Esophagus (tissue), 2 donors: ENCODE measurements around the gene LUZP2. TPM values are rescaled to one million over a fixed set of nuclear protein-coding genes. Genes with fewer than 3 reads are reported as not detected.

Experiments
- H3K27ac ChIP-seq, 2 donors: one replicate each; pipeline ENCODE4 v1.5.1; 2013; ENCODE audit warnings: low read depth in 2 of 2, mild to moderate bottlenecking in 2 of 2, inconsistent platforms in 1 of 2, low read length in 1 of 2, moderate library complexity in 1 of 2
- H3K27me3 ChIP-seq, 2 donors: one replicate each; pipeline ENCODE4 v1.6.1; 2013; ENCODE audit warnings: low read length in 2 of 2, control low read depth in 1 of 2, mild to moderate bottlenecking in 1 of 2; ENCODE audit not compliant: insufficient read depth in 2 of 2, control insufficient read depth in 1 of 2
- H3K36me3 ChIP-seq, 2 donors: one replicate each; pipeline ENCODE4 v1.6.1; 2013; ENCODE audit warnings: low read length in 1 of 2; ENCODE audit not compliant: control insufficient read depth in 2 of 2, insufficient read depth in 2 of 2
- H3K4me1 ChIP-seq, 2 donors: one replicate each; pipeline ENCODE4 v1.6.1; 2013; ENCODE audit warnings: low read length in 1 of 2; ENCODE audit not compliant: control insufficient read depth in 2 of 2, insufficient read depth in 2 of 2
- H3K4me3 ChIP-seq, 2 donors: one replicate each; pipeline ENCODE4 v1.5.1; 2013; ENCODE audit warnings: low read length in 2 of 2, mild to moderate bottlenecking in 2 of 2, low read depth in 1 of 2, moderate library complexity in 1 of 2
- H3K9me3 ChIP-seq, 2 donors: one replicate each; pipeline ENCODE4 v1.6.1; 2013; ENCODE audit warnings: mild to moderate bottlenecking in 2 of 2, low read depth in 1 of 2, low read length in 1 of 2, moderate library complexity in 1 of 2; ENCODE audit not compliant: control insufficient read depth in 2 of 2, insufficient read depth in 1 of 2
- WGBS, 2 donors: extraction: QIAGEN DNeasy Blood & Tissue Kit; methylation state at CpG; one replicate each; pipeline ENCODE4 v1.1.7; 2013; 5-methylcytosine and 5-hydroxymethylcytosine counted together
- polyA plus RNA-seq, 2 donors: library from polyadenylated mRNA; stranded (reverse); fragments of 200-250 nt; gene quantifications; one replicate each; pipeline ENCODE4 v1.2.3, GENCODE V29; 2013
- donor health status: healthy with polysubstance abuse.
- donor health status: Bipolar disorder and iron deficiency.

The LUZP2 gene
- polyA plus RNA-seq, 2 donors = 0.20 TPM

GRCh38 chr11:24588081-24588480, 91.2 kb downstream of the LUZP2 start:
- Histone ChIP-seq H3K9me3 (no peaks in the 10 kb centered on the region), H3K27me3 (no peaks in the 10 kb centered on the region), H3K27ac (no peak overlapping the region), H3K36me3 (no peaks in the 10 kb centered on the region), H3K4me1 (no peaks in the 10 kb centered on the region), H3K4me3 (no peak overlapping the region)
- WGBS, 2 donors = 55 to 71% methylated on average over 3 of the region's 3 CpGs

DNA sequence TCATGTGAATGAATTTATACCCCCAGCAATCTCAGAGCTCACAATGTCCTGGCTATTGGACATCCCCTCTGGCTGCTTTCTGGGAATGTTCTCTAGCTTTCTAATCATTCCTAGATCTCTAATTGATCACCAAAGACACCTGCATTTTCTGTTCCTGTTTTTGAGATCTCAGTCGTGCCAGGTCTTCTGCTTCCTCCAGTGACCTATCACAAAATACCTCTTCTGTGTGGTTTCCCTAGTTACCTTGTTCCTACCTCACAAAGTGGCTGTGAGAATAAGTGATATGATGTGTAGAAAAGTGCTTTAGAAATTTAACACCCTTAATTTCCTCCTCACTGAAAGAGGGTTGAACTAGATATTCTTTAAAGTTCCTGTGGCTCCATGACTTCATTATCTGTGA, 92.2 kb downstream of the LUZP2 start:
- Histone ChIP-seq H3K27ac (no peak overlapping the region), H3K9me3 (no peaks in the 10 kb centered on the region), H3K27me3 (no peaks in the 10 kb centered on the region), H3K4me3 (no peak overlapping the region), H3K4me1 (no peaks in the 10 kb centered on the region), H3K36me3 (no peaks in the 10 kb centered on the region)
- 52 to 62% methylated on average over 1 of the region's 1 CpG for WGBS, 2 donors

DNA sequence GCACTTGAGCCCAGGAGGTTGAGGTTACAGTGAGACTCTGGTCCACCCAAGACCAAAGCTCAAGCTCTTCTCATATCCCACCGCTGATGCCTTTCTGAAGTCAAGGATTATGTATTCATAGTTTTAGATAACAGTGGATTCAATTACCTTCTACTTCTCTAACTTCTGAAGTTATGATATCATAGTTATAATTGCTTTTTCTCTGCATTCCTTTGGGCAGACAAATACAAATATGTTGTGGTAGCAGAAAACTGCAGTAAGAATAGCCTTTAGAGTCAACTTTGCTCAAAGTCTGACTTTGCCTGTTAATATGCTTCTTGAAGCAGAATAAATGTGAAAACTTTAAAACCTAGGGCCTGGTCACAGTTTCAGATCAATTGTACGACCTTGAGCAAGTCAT, 94.4 kb downstream of the LUZP2 start:
- H3K36me3 ChIP-seq = no peaks in the 10 kb centered on the region
- 71 to 76% methylated on average over 2 of the region's 2 CpGs for WGBS, 2 donors
- H3K4me1 ChIP-seq = no peaks in the 10 kb centered on the region
- no peaks in the 10 kb centered on the region for H3K9me3 ChIP-seq
- no peaks in the 10 kb centered on the region for H3K27me3 ChIP-seq
- no peak overlapping the region for H3K27ac ChIP-seq
- no peak overlapping the region for H3K4me3 ChIP-seq

DNA sequence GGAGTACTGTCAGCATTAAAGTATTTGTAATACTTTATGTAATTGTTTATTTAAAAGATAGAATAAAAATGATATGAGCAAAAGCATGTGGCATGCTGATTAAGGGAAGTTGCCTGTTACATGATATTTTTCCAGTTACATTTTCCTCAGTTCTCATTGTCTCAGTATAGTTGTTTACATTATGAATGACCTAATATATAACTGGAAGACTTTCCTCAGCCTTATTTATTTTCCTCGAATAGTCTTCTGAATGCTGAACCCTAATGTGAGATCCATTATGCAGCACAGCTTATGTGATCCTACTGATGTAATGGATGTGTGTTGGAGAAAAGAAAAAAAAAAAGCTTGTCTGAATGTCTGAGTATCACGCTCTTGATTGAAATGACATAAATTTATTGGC, 95.5 kb downstream of the LUZP2 start:
- no peaks in the 10 kb centered on the region for H3K9me3 ChIP-seq
- WGBS, 2 donors = 58 to 62% methylated on average over 2 of the region's 2 CpGs
- no peaks in the 10 kb centered on the region for H3K27me3 ChIP-seq

DNA sequence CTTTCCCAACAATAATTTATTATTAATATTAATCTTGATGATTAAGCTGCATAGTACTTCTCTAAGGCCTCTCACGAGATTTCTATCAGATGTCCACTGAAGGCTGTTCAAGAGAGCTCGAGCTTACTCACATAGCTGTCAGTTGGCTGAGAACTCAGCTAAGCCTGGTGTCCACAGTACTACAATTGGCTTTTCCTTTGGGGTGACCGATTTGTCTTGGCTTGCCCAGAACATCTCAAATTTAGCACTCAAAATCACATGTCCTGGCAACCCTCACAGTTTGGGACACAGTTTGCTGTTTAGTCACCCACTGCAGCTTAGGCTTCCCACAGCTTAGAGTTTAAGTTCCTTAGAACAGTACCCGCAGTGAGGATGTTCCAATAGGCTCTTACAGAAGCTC, 96.5 kb downstream of the LUZP2 start:
- Histone ChIP-seq H3K4me3 (no peak overlapping the region), H3K27me3 (no peaks in the 10 kb centered on the region), H3K4me1 (no peaks in the 10 kb centered on the region), H3K36me3 (no peaks in the 10 kb centered on the region), H3K9me3 (no peaks in the 10 kb centered on the region), H3K27ac (no peak overlapping the region)
- 63 to 71% methylated on average over 4 of the region's 4 CpGs for WGBS, 2 donors

More for the DNA sequence above, 95.5 kb downstream of the LUZP2 start:
- Histone ChIP-seq H3K27ac (no peak overlapping the region), H3K36me3 (no peaks in the 10 kb centered on the region), H3K4me1 (no peaks in the 10 kb centered on the region), H3K4me3 (no peak overlapping the region)

DNA sequence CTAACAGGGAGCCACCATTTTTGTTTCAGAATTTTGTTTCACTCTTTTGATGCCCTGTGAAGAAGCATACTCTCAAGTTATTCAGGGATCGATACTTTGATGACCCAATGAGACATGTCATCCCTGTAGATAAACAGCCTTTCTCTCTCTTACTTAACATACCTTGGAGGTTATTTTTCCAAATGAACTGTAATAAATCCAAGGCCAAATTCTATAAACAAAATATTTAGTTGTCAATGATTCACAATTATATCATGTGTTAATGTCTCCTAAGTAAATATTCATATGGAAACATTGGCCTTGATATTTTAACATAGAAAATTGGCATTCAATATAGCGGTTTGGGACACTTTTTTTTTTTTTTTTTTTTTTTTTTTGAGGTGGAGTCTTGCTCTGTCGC, 97.5 kb downstream of the LUZP2 start:
- Histone ChIP-seq H3K27me3 (no peaks in the 10 kb centered on the region), H3K27ac (no peak overlapping the region), H3K4me3 (no peak overlapping the region), H3K36me3 (no peaks in the 10 kb centered on the region), H3K9me3 (no peaks in the 10 kb centered on the region), H3K4me1 (no peaks in the 10 kb centered on the region)
- 92 to 93% methylated on average over 3 of the region's 3 CpGs for WGBS, 2 donors

GRCh38 chr11:24598641-24599040, 101.8 kb downstream of the LUZP2 start:
- H3K27ac ChIP-seq = no peak overlapping the region
- H3K9me3 ChIP-seq = no peaks in the 10 kb centered on the region
- H3K4me1 ChIP-seq = no peaks in the 10 kb centered on the region
- no peak overlapping the region for H3K4me3 ChIP-seq
- no peaks in the 10 kb centered on the region for H3K27me3 ChIP-seq
- WGBS, 2 donors = 58 to 64% methylated on average over 2 of the region's 2 CpGs
- no peaks in the 10 kb centered on the region for H3K36me3 ChIP-seq

DNA sequence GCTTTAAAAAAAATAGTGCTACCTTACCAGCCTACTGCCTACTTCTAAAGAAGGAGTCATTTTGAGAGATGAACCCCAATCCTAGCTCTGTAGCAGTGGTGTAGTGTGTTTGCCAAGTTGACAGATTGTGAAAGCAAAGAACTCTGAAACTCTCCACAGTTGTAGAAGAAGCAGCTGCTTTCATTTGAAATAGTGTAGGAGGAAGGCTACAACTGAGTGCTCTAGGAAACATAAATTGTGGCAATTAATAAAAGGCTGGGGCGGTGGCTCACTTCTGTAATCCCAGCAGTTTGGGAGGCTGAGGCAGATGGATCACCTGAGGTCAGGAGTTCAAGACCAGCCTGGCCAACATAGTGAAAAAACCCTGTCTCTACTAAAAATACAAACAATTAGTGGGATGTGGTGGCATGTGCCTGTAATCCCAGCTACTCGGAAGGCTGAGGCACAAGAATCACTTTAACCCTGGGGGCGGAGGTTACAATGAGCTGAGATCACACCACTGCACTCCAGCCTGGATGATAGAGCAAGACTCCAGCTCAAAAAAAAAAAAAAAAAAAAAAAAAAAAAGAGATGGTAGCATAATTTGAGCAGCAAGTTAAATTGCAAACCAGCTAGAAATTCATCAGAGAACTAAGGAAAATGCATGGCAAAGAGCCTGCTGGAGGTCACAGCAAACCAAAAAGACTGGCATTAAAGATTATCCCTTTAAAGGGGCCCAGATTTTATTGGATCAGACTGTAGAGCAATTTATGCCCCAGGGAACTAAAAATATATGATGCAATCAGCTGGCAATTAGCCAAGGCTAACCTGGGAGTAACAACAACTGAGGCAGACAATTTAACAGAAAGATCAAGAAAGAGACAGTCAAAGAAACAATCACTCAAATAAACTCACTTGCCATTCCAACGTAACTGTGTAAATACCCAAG, 112.6 kb downstream of the LUZP2 start:
- no peaks in the 10 kb centered on the region for H3K27me3 ChIP-seq
- no peaks in the 10 kb centered on the region for H3K36me3 ChIP-seq
- 64 to 70% methylated on average over 4 of the region's 4 CpGs for WGBS, 2 donors
- H3K27ac ChIP-seq = no peak overlapping the region
- no peak overlapping the region for H3K4me3 ChIP-seq
- no peaks in the 10 kb centered on the region for H3K9me3 ChIP-seq
- H3K4me1 ChIP-seq = no peaks in the 10 kb centered on the region

GRCh38 chr11:24615451-24616160, 118.8 kb downstream of the LUZP2 start:
- Histone ChIP-seq H3K4me3 (no peak overlapping the region), H3K36me3 (no peaks in the 10 kb centered on the region), H3K27ac (no peak overlapping the region), H3K27me3 (no peaks in the 10 kb centered on the region), H3K4me1 (no peaks in the 10 kb centered on the region), H3K9me3 (no peaks in the 10 kb centered on the region)
